DOHH2 (cell line): ENCODE results near the gene SV2B.

Source experiments
- H3F3A ChIP-seq: fragments of 200-600 bp; sonication (generic), shearing (Covaris generic); 2 replicates; pipeline ENCODE4 v1.6.0; 2016; ENCODE audit warnings: antibody characterized with exemption, mild to moderate bottlenecking; ENCODE audit not compliant: control insufficient read depth, insufficient read depth
- H3K27ac ChIP-seq: fragments of 200-600 bp; sonication (generic); 2 replicates; pipeline ENCODE4 v1.5.1; 2014; ENCODE audit warnings: low read depth, mild to moderate bottlenecking, low read length, moderate library complexity
- H3K27me3 ChIP-seq: fragments of 200-600 bp; sonication (generic); 2 replicates; pipeline ENCODE4 v1.6.1; 2014; ENCODE audit warnings: mild to moderate bottlenecking, low read length, mixed read lengths; ENCODE audit not compliant: control insufficient read depth
- H3K36me3 ChIP-seq: fragments of 200-600 bp; sonication (generic); 2 replicates; pipeline ENCODE4 v1.6.1; 2014; ENCODE audit warnings: mild to moderate bottlenecking, low read length, moderate library complexity, mixed read lengths; ENCODE audit not compliant: control insufficient read depth
- H3K4me1 ChIP-seq: fragments of 200-600 bp; sonication (generic); 2 replicates; pipeline ENCODE4 v1.6.1; 2014; ENCODE audit warnings: mild to moderate bottlenecking, low read length, mixed read lengths; ENCODE audit not compliant: control insufficient read depth
- H3K4me2 ChIP-seq: fragments of 200-600 bp; sonication (generic); 2 replicates; pipeline ENCODE4 v1.6.0; 2014; ENCODE audit warnings: mild to moderate bottlenecking, low read length, moderate library complexity
- H3K4me3 ChIP-seq: fragments of 200-600 bp; sonication (generic); 2 replicates; pipeline ENCODE4 v1.5.1; 2014; ENCODE audit warnings: mild to moderate bottlenecking, low read length, mixed read lengths
- H3K79me2 ChIP-seq: fragments of 200-600 bp; sonication (generic); 2 replicates; pipeline ENCODE4 v1.6.1; 2014; ENCODE audit warnings: mild to moderate bottlenecking, low read length, mixed read lengths; ENCODE audit not compliant: control insufficient read depth
- H3K9me2 ChIP-seq: fragments of 200-600 bp; sonication (generic); replicated peaks from 2 replicates; pipeline ENCODE4 v1.6.1; 2014; ENCODE audit warnings: mild to moderate bottlenecking, low read length, mixed read lengths; ENCODE audit not compliant: control insufficient read depth
- H3K9me3 ChIP-seq: fragments of 200-600 bp; sonication (generic); 2 replicates; pipeline ENCODE4 v1.6.1; 2014; ENCODE audit warnings: antibody characterized with exemption, low read length, mixed read lengths; ENCODE audit not compliant: control insufficient read depth, insufficient read depth
- H4K20me1 ChIP-seq: fragments of 200-600 bp; sonication (generic); 2 replicates; pipeline ENCODE4 v1.6.0; 2014; ENCODE audit warnings: low read depth, mild to moderate bottlenecking, antibody characterized with exemption, low read length, moderate library complexity; ENCODE audit not compliant: control insufficient read depth, insufficient read depth
- EZH2phosphoT487 ChIP-seq: fragments of 200-600 bp; sonication (generic); IDR thresholded peaks from 2 replicates; pipeline ENCODE4 v1.6.1; 2017; ENCODE audit warnings: borderline replicate concordance, mild to moderate bottlenecking, antibody characterized with exemption, low read length, moderate library complexity, mixed read lengths
- TF ChIP-seq, protein P1 (sequence below): fragments of 200-600 bp; sonication (generic); IDR thresholded peaks from one replicate; pipeline ENCODE4 v1.5.1; 2014; ENCODE audit warnings: antibody characterized with exemption, mild to moderate bottlenecking, low read depth, low read length; ENCODE audit not compliant: poor library complexity, severe bottlenecking

The SV2B gene

DNA sequence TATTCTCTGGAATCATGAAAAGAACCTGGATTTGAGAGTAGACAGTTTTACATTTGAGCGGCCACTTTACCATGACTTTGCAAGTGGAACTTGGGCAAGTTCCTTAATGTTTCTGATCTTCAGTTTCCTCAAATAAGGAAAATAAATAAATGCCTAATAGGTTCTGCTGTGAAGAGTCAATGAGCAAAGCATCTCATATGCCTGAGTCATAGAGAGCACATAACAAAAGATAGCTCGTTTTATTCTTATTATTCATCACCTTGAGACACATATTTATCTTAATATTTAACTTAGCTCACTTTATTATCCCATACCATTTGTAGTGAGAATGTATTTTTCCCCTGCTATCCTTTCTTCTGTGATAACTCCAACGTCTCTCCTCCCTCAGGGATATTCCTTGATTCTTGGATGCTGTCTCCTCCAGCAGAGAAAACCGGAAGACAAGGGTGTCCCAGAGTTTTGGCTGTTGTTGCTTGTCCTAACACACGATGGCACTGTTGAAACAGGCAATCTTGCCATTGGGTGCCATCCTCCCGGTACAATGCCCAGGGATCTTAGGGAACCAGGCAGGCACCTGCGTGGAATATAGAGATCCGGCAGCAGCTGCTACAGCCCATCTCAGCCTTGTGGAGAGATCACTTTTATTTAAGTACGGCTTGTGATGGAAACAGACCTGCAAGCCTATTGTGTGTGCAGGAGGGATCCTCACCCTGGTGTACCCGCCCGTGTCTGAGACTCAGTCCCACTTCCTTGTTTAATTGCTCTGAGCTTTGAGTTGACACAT lies 44.3 kb upstream of the SV2B start:
- no peaks in the 10 kb centered on the region for H3K9me2 ChIP-seq
- no peak overlapping the region for H3K27ac ChIP-seq
- H4K20me1 ChIP-seq: no peaks in the 10 kb centered on the region
- H3K4me2 ChIP-seq: no peak overlapping the region
- no peaks in the 10 kb centered on the region for H3K36me3 ChIP-seq
- peaks cover 37% of the 10 kb centered on the region for H3K27me3 ChIP-seq
- H3F3A ChIP-seq: no peaks in the 10 kb centered on the region
- peaks cover 5% of the 10 kb centered on the region; the same call in 1 of the 2 replicates for H3K4me1 ChIP-seq
- H3K9me3 ChIP-seq: no peaks in the 10 kb centered on the region
- no peaks in the 10 kb centered on the region for H3K79me2 ChIP-seq
- H3K4me3 ChIP-seq: no peak overlapping the region
- TF ChIP-seq EZH2phosphoT487: no peak
- TF ChIP-seq, protein P1, sequence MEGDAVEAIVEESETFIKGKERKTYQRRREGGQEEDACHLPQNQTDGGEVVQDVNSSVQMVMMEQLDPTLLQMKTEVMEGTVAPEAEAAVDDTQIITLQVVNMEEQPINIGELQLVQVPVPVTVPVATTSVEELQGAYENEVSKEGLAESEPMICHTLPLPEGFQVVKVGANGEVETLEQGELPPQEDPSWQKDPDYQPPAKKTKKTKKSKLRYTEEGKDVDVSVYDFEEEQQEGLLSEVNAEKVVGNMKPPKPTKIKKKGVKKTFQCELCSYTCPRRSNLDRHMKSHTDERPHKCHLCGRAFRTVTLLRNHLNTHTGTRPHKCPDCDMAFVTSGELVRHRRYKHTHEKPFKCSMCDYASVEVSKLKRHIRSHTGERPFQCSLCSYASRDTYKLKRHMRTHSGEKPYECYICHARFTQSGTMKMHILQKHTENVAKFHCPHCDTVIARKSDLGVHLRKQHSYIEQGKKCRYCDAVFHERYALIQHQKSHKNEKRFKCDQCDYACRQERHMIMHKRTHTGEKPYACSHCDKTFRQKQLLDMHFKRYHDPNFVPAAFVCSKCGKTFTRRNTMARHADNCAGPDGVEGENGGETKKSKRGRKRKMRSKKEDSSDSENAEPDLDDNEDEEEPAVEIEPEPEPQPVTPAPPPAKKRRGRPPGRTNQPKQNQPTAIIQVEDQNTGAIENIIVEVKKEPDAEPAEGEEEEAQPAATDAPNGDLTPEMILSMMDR: peak; percentile 81

- no peaks in the 10 kb centered on the region for H3K4me1 ChIP-seq
- no peaks in the 10 kb centered on the region for H3K9me3 ChIP-seq
- H3F3A ChIP-seq: no peaks in the 10 kb centered on the region
- H3K27me3 ChIP-seq: peaks cover 12% of the 10 kb centered on the region
- no peak overlapping the region for H3K27ac ChIP-seq
- H4K20me1 ChIP-seq: no peaks in the 10 kb centered on the region
- H3K4me2 ChIP-seq: no peak overlapping the region
- TF ChIP-seq EZH2phosphoT487: no peak
- TF ChIP-seq, protein P1: no peak
- H3K4me3 ChIP-seq: no peak overlapping the region
- H3K9me2 ChIP-seq: no peaks in the 10 kb centered on the region
- no peaks in the 10 kb centered on the region for H3K36me3 ChIP-seq
- no peaks in the 10 kb centered on the region for H3K79me2 ChIP-seq
Measured at GRCh38 chr15:91061230-91061629, 38.8 kb upstream of the SV2B start.

- Histone ChIP-seq H3K4me3 (no peak overlapping the region), H4K20me1 (no peaks in the 10 kb centered on the region), H3K27me3 (peaks cover 8% of the 10 kb centered on the region; the same call in 1 of the 2 replicates), H3K36me3 (no peaks in the 10 kb centered on the region), H3K27ac (no peak overlapping the region), H3K4me2 (no peak overlapping the region), H3K79me2 (no peaks in the 10 kb centered on the region), H3K4me1 (no peaks in the 10 kb centered on the region), H3F3A (no peaks in the 10 kb centered on the region), H3K9me2 (no peaks in the 10 kb centered on the region), H3K9me3 (no peaks in the 10 kb centered on the region)
- TF ChIP-seq, protein P1: no peak
- no peak for TF ChIP-seq EZH2phosphoT487
Measured at GRCh38 chr15:91061997-91062396, 38.1 kb upstream of the SV2B start.
